ENCODE data around the gene KCNJ4. TPM values are rescaled to one million over a fixed set of nuclear protein-coding genes. Genes with fewer than 3 reads are reported as not detected.

Gene KCNJ4
- total RNA-seq, 4 donors from 2014 or later = not detected

DNA sequence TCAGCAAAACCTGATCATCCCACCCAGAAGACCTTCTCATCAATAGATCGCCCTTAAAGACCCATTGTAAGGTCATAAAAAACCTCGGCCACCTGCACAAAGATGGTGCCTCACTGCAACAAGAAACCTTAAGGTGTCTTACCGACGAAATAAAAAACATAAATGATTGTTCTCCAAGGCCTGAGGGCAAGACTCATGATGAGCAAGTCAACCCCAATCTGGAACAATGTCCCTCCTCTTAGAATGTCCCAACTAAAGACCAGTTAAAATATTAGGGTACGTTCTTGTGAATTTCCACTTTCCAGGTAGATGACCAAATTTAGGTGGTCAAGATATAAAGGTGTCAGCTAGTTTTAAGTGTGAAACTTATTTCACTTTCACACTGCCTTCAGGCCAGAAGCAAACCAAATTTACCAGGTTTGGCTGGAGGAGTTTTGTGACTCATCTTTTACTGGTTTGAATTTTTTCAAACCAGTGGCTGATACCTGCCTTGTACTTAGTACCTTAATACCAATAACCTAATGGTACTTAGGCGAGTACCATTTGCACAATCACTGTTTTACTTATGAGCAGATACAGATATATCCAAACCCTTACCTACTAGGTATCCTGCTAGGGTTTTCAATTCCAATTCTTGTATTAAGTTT is 27.8 kb upstream of the KCNJ4 start:
- no peak overlapping the region for H3K27ac ChIP-seq
- 88 to 97% methylated on average over 2 to 6 of the region's 6 CpGs for WGBS, 2 donors (ENCODE audit: low coverage in 1 of 2)
- H3K36me3 ChIP-seq = peaks cover 15 to 82% of the 10 kb centered on the region in 2 donors
- H3K4me1 ChIP-seq = peaks cover 0 to 10% (median 0%) of the 10 kb centered on the region in 3 donors
- no peaks in the 10 kb centered on the region for H3K9me3 ChIP-seq
- ATAC-seq = no peak
- H3K27me3 ChIP-seq = no peaks in the 10 kb centered on the region
- TF ChIP-seq CTCF (IDR thresholded peaks at IDR 0.05) = no peak
- no peak for TF ChIP-seq POLR2AphosphoS5 (IDR thresholded peaks at IDR 0.05)
- TF ChIP-seq EP300 (IDR thresholded peaks at IDR 0.05) = no peak
- no peak for TF ChIP-seq POLR2A (IDR thresholded peaks at IDR 0.05)
- H3K4me3 ChIP-seq = no peak overlapping the region

GRCh38 chr22:38481871-38482332 is 26.9 kb upstream of the KCNJ4 start:
- no peak overlapping the region for H3K4me3 ChIP-seq
- WGBS, 2 donors (ENCODE audit: low coverage in 1 of 2) = 71% methylated on average over 6 to 7 of the region's 8 CpGs
- peaks cover 15 to 73% of the 10 kb centered on the region in 2 donors for H3K36me3 ChIP-seq
- peaks cover 0 to 1% (median 0%) of the 10 kb centered on the region in 3 donors for H3K4me1 ChIP-seq
- no peaks in the 10 kb centered on the region for H3K27me3 ChIP-seq
- H3K9me3 ChIP-seq = no peaks in the 10 kb centered on the region
- no peak for ATAC-seq
- peak overlapping the region in 1 of 4 donors; percentile 11 for H3K27ac ChIP-seq
- TF ChIP-seq CTCF (IDR thresholded peaks at IDR 0.05) (no peak), POLR2AphosphoS5 (IDR thresholded peaks at IDR 0.05) (peak; percentile 4)

- H3K4me1 ChIP-seq = no peaks in the 10 kb centered on the region
- no CpG with 5 or more reads among the region's 3 CpGs for WGBS, 2 donors (ENCODE audit: low coverage in 1 of 2)
- H3K4me3 ChIP-seq = no peak overlapping the region
- H3K27me3 ChIP-seq = no peaks in the 10 kb centered on the region
- peak overlapping the region in 1 of 4 donors; percentile 11 for H3K27ac ChIP-seq
- H3K9me3 ChIP-seq = no peaks in the 10 kb centered on the region
- TF ChIP-seq CTCF (IDR thresholded peaks at IDR 0.05) = no peak
- TF ChIP-seq POLR2AphosphoS5 (IDR thresholded peaks at IDR 0.05) = no peak
- no peak for TF ChIP-seq EP300 (IDR thresholded peaks at IDR 0.05)
- TF ChIP-seq POLR2A (IDR thresholded peaks at IDR 0.05) = no peak
- ATAC-seq = no peak
- peaks cover 15 to 67% of the 10 kb centered on the region in 2 donors for H3K36me3 ChIP-seq
These were observed 26.3 kb upstream of the KCNJ4 start for GRCh38 chr22:38481162-38481870.

- Histone ChIP-seq H3K4me1 (no peaks in the 10 kb centered on the region), H3K27me3 (no peaks in the 10 kb centered on the region), H3K4me3 (no peak overlapping the region), H3K9me3 (no peaks in the 10 kb centered on the region), H3K27ac (peak overlapping the region in 1 of 4 donors; percentile 25), H3K36me3 (peaks cover 6 to 47% of the 10 kb centered on the region in 2 donors)
- ATAC-seq = no peak
- WGBS, 2 donors (ENCODE audit: low coverage in 1 of 2) = 63 to 65% methylated on average over 5 to 6 of the region's 7 CpGs
- TF ChIP-seq POLR2AphosphoS5 (IDR thresholded peaks at IDR 0.05) (no peak), CTCF (IDR thresholded peaks at IDR 0.05) (no peak), EP300 (IDR thresholded peaks at IDR 0.05) (no peak), POLR2A (IDR thresholded peaks at IDR 0.05) (no peak)
These were observed 24.3 kb upstream of the KCNJ4 start for GRCh38 chr22:38479096-38479837.
